ENCODE results near the gene CXCL10.

CXCL10 gene

DNA sequence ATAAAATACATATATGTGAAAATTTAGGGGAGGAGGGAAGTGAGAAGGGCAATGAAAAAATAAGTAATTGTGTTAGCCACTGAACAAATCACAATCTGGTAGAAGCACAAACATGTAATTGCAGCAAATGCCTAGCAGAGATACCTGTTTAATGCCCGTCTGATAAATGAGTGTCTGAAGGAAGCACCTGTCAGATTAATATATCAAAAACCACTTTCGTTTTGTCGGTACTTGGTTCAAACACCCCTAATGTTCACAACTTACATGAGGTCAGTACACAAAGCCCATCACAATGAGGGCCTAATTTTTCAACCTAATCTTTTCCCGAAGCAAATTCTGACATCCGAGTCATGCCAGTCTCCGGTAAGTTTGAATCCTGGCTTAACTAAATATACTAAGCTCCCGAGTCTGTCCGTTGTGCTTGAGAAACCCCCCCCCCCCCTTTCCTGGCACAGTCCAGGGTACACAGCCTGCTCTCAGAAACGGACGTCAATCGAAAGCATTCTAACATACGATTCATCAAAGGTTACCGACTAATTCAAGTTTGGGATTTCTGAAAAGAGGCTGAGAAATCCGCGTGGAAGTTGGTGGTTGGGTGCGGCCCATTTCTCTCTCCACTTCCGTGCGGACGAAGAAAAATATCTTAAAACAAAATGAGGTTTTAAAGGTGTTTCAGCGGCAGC, 33.3 kb downstream of the CXCL10 start:
- DNase-seq, result no peak

DNA sequence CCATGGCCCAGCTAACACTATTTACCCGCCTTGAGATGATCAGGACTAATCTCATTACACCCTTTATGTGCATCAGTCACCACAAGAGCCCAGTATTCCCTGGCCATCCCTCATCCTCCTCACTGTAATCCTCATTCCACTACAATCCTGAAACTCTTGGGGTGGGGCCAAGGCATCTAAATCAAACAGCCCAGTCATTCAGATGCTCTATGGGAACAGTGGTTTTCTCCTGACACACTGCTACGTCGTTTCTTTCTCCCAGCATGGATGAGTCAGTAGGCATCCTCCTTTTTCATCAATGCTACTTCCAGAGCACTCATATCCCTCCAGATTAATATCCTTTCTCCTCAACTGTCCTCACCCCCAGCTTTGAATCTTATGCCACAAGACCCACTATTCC, 38.2 kb downstream of the CXCL10 start:
- no peak for DNase-seq

DNA sequence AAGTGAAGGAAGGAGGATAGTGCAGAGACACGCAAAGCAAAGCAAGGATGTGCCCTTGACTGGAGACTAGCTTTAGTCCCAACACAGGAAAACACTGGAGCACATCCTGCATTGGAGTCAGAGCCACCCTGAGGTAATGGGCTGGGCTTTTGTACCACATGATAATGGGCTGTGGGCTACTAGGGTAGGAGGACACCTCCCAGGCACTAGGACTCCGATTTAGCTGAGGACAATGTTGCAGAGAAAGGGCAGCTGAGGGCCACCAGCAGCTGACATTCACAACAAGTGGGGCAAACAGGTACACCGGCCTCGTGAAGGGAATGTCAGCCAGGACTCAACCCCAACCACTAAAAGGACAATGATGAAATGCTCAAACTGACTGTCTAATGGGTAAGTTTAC, 42.7 kb downstream of the CXCL10 start:
- DNase-seq, result no peak

DNA sequence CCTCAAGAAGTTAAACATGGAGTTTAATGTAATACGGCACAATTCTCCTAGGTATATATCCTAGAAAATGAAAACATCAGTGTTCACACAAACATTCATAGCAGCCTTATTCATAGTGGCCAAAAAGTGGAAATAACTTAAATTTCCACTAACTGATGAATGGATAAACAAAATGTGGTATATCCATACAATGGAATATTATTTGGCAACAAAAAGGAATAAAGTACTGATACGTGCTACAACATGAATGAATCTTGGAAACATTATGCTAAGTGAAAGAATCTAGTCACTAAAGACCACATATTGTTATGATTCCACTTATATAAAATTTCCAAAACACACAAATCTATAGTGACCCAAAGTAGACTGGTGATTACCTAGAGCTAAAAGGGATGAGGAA, 47.1 kb downstream of the CXCL10 start:
- DNase-seq, result no peak

DNA sequence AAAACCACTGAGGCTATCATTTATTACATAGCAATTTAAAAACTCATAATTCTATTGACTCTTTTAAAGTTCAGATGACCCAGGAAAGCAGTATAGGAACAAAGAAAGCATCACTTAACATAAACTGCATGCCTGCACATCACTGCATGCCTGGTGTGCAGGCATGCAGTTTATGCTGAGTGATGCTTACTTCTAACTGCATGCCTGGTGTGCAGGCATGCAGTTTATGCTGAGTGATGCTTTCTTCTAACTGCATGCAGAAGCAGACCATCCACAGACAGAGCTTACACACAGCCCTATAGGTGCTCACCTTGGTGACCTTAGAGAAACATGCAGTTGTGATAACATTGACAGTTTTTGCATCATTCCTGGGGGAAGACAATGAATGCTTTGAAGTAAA, 49.5 kb downstream of the CXCL10 start:
- no peak for DNase-seq

Data from inflammatory macrophage treated with lipopolysaccharide for 4 hours (primary cell).